DMS53 (cell line): ENCODE data around the gene PLA2G2F.

Experiments used
- DNase-seq: peaks from one replicate; lab custom pipeline; 2025; lab: John Stamatoyannopoulos, UW

Gene PLA2G2F

GRCh38 chr1:20189664-20190063 is 50.5 kb downstream of the PLA2G2F start:
- no peak for DNase-seq

- DNase-seq, result no peak
Observed at GRCh38 chr1:20190256-20191160, 51.4 kb downstream of the PLA2G2F start.

- no peak for DNase-seq
Observed at GRCh38 chr1:20191266-20191825, 52.2 kb downstream of the PLA2G2F start.

- DNase-seq, result no peak
Observed at GRCh38 chr1:20192364-20192763, 53.2 kb downstream of the PLA2G2F start.

- DNase-seq, result no peak
Observed at GRCh38 chr1:20192871-20193411, 53.8 kb downstream of the PLA2G2F start.

- no peak for DNase-seq
Observed at GRCh38 chr1:20194224-20194623, 55.1 kb downstream of the PLA2G2F start.

GRCh38 chr1:20194757-20195461 is 55.8 kb downstream of the PLA2G2F start:
- DNase-seq, result peak; percentile 76

- DNase-seq, result no peak
Observed at GRCh38 chr1:20195462-20195780, 56.3 kb downstream of the PLA2G2F start.

GRCh38 chr1:20197329-20197791 is 58.2 kb downstream of the PLA2G2F start:
- DNase-seq, result no peak

- DNase-seq, result no peak
Observed at GRCh38 chr1:20198296-20198695, 59.2 kb downstream of the PLA2G2F start.

GRCh38 chr1:20198918-20199317 is 59.8 kb downstream of the PLA2G2F start:
- DNase-seq, result no peak

GRCh38 chr1:20199403-20199802 is 60.3 kb downstream of the PLA2G2F start:
- DNase-seq, result no peak

GRCh38 chr1:20199840-20200239 is 60.7 kb downstream of the PLA2G2F start:
- DNase-seq, result no peak
